Testis (tissue), 3 donors: Measurements from ENCODE around the gene SUCLG2. TPM values are rescaled to one million over a fixed set of nuclear protein-coding genes. Genes with fewer than 3 reads are reported as not detected.

Source experiments
- DNase-seq: peaks from one replicate; pipeline ENCODE4 v3.0.0-alpha.2; 2019
- H3K27ac ChIP-seq, 2 donors: fragments of 200-600 bp; sonication (generic); one replicate each; pipeline ENCODE4 v1.5.1; 2019
- H3K27me3 ChIP-seq: fragments of 200-600 bp; sonication (generic); one replicate; pipeline ENCODE4 v1.5.1; 2019
- H3K36me3 ChIP-seq: fragments of 200-600 bp; sonication (generic); one replicate; pipeline ENCODE4 v1.5.1; 2017; ENCODE audit warnings: low read depth; ENCODE audit errors: missing control alignments
- H3K4me1 ChIP-seq: fragments of 200-600 bp; sonication (generic); one replicate; pipeline ENCODE4 v1.5.1; 2019
- H3K4me3 ChIP-seq, 2 donors: fragments of 200-600 bp; sonication (generic); one replicate each; pipeline ENCODE4 v1.5.1; 2017 to 2019
- H3K9me3 ChIP-seq: fragments of 200-600 bp; sonication (generic); one replicate; pipeline ENCODE4 v1.5.1; 2017
- POLR2A ChIP-seq: fragments of 450-650 bp; IDR thresholded peaks from one replicate; pipeline ENCODE4 v1.6.1; 2017; ENCODE audit warnings: antibody characterized with exemption, mild to moderate bottlenecking, moderate library complexity
- WGBS, 2 donors: methylation state at CpG; one replicate each; pipeline ENCODE4 v1.1.5; 2018; 5-methylcytosine and 5-hydroxymethylcytosine counted together
- intact Hi-C: fragments of 100-400 bp; cut with DNase I; formaldehyde crosslinking; loops from one replicate; pipeline ENCODE4 v1.15.1; 2023; ENCODE audit warnings: low total_unique reads
- polyA plus RNA-seq: library from polyadenylated mRNA; stranded (reverse); fragments of 350-450 nt; fragmentation: Illumina TruSeq; extraction: RNeasy Lipid Tissue Mini Kit (QIAGEN cat#74804); gene quantifications from one replicate; pipeline ENCODE4 v1.2.3, GENCODE V29; 2014; ENCODE audit warnings: low read depth, low replicate concordance; ENCODE audit not compliant: insufficient read depth
- total RNA-seq, 2 donors: library from RNA; depleted of rRNA; stranded (reverse); fragments of >200 nt; gene quantifications; one replicate each; pipeline ENCODE4 v1.2.3, GENCODE V29; 2016
- TF ChIP-seq, protein P1 (sequence below), 3 experiments: fragments of 450-650 bp in 2 of 3; fragments of 200-600 bp in 1 of 3; sonication (generic) in 1 of 3; IDR thresholded peaks; one replicate each; pipeline ENCODE4 v1.5.1; 2016 to 2019; ENCODE audit warnings: antibody characterized with exemption in 3 of 3, mild to moderate bottlenecking in 2 of 3, moderate library complexity in 1 of 3

The SUCLG2 gene
- total and polyA plus RNA-seq, 3 donors from 2014 or later, result 18.0 to 28.7 (median 23.8) TPM

DNA sequence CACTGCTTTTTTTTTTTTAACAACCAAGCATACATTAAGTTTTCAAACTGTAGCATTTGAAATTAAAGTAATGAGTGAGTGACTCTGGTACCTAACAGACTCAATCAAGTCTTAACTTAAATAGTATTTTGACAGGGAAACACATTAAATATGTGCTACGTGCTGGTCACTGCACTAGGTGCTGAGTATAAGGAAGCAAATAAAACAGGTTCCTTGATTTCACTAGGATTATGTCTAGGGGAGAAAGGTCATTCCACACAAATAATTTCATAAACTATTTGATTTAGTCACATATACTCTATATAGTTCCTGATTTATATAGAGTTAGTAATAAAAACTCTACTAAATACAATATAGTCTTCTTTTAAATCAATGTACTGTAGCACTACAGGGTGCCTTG, 89.4 kb downstream of the SUCLG2 start:
- no peaks in the 10 kb centered on the region for H3K36me3 ChIP-seq
- H3K4me1 ChIP-seq, result no peaks in the 10 kb centered on the region
- no peak for TF ChIP-seq POLR2A
- TF ChIP-seq, protein P1, sequence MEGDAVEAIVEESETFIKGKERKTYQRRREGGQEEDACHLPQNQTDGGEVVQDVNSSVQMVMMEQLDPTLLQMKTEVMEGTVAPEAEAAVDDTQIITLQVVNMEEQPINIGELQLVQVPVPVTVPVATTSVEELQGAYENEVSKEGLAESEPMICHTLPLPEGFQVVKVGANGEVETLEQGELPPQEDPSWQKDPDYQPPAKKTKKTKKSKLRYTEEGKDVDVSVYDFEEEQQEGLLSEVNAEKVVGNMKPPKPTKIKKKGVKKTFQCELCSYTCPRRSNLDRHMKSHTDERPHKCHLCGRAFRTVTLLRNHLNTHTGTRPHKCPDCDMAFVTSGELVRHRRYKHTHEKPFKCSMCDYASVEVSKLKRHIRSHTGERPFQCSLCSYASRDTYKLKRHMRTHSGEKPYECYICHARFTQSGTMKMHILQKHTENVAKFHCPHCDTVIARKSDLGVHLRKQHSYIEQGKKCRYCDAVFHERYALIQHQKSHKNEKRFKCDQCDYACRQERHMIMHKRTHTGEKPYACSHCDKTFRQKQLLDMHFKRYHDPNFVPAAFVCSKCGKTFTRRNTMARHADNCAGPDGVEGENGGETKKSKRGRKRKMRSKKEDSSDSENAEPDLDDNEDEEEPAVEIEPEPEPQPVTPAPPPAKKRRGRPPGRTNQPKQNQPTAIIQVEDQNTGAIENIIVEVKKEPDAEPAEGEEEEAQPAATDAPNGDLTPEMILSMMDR (IDR thresholded peaks at IDR 0.05), result no peak
- intact Hi-C loops, result no loop called here
- H3K9me3 ChIP-seq, result no peaks in the 10 kb centered on the region
- DNase-seq, result no peak
- no peak overlapping the region for H3K27ac ChIP-seq
- no peaks in the 10 kb centered on the region for H3K27me3 ChIP-seq
- no peak overlapping the region for H3K4me3 ChIP-seq
- 93% methylated on average over 1 of the region's 1 CpG for WGBS, 2 donors

DNA sequence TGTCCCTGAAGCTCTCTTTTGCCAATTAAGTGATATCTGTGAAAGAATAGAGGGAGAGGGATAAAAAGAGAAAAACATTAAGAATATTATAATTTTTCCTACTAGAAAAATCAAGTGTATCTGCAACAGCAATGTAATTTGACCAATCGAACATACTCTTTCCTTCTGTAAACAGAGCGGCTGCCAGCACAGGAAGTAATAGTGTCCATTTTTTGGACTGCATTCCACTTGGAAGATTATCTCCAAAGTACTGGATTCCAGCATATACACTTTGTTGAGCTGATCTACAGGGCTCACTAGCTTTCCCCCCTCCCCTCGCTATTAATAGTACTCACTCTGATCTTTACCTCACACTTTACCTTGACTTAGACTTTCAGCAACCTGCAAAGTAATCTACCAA, 90.4 kb downstream of the SUCLG2 start:
- no peaks in the 10 kb centered on the region for H3K36me3 ChIP-seq
- 84 to 85% methylated on average over 3 of the region's 3 CpGs for WGBS, 2 donors
- H3K4me1 ChIP-seq, result no peaks in the 10 kb centered on the region
- H3K4me3 ChIP-seq, result no peak overlapping the region
- no peak for DNase-seq
- no peaks in the 10 kb centered on the region for H3K27me3 ChIP-seq
- no peaks in the 10 kb centered on the region for H3K9me3 ChIP-seq
- H3K27ac ChIP-seq, result no peak overlapping the region
- TF ChIP-seq POLR2A, result no peak
- TF ChIP-seq, protein P1 (IDR thresholded peaks at IDR 0.05), result no peak
- intact Hi-C loops, result no loop called here

DNA sequence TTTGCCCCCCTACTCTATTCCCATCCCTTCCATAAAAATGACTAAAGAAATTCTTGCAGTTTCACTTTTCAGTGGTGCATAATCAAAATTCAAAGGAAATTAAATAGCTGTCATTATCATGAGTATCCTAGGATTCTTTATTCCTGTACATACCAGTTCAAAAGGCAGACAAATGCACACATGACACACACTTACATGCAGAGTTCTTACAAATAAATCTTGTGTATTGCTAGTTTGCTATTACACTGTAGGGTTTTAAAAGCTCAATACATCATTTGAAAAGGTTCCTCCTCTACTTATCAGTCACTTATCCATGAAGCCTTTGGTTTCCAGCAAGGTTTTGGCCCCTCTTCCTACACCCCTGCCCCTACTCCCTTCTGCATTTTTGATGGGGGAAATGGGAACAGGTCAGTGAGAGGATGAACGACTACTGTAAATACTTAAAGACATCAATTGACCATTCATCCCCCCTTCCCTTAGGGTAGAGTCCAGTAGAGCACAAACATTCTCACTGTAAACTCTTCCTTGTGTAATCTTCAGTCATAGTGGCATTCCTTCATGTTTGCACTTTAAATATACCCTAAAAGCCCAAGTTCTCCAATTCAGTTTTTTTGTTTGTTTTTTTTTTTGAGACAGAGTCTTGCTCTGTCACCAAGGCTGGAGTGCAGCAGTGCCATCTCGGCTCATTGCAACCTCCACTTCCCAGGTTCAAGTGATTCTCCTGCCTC, 92.6 kb downstream of the SUCLG2 start:
- Histone ChIP-seq H3K4me1 (no peaks in the 10 kb centered on the region), H3K27me3 (no peaks in the 10 kb centered on the region), H3K27ac (no peak overlapping the region), H3K9me3 (no peaks in the 10 kb centered on the region), H3K36me3 (no peaks in the 10 kb centered on the region), H3K4me3 (no peak overlapping the region)
- intact Hi-C loops, result no loop called here
- TF ChIP-seq, protein P1 (IDR thresholded peaks at IDR 0.05), result no peak
- no peak for TF ChIP-seq POLR2A
- 67 to 97% methylated on average over 2 of the region's 2 CpGs for WGBS, 2 donors
- no peak for DNase-seq

DNA sequence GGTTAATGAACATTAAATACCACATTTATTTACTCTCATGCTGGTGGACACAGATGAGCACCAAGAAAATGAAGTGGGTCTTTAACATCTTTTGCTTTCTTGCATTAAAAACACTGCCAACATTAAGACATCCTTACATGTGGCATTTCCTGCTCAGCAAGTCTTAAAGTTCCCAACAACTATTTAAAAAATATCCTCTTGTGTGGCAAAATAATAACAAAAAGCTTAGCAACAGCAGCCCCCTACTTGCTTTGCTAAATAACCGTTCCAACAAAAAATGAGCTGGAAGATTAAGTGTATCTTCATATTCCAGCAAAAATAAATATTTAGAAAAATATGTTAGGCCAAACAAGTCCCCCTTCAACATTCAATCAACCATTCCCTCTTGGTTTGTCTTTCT, 93.1 kb downstream of the SUCLG2 start:
- TF ChIP-seq POLR2A, result no peak
- TF ChIP-seq, protein P1 (IDR thresholded peaks at IDR 0.05), result no peak
- intact Hi-C loops, result no loop called here
- H3K27me3 ChIP-seq, result no peaks in the 10 kb centered on the region
- no peak overlapping the region for H3K4me3 ChIP-seq
- WGBS, 2 donors, result 0 to 62% methylated on average over 1 of the region's 1 CpG
- DNase-seq, result no peak
- no peaks in the 10 kb centered on the region for H3K4me1 ChIP-seq
- H3K9me3 ChIP-seq, result no peaks in the 10 kb centered on the region
- no peaks in the 10 kb centered on the region for H3K36me3 ChIP-seq
- no peak overlapping the region for H3K27ac ChIP-seq

DNA sequence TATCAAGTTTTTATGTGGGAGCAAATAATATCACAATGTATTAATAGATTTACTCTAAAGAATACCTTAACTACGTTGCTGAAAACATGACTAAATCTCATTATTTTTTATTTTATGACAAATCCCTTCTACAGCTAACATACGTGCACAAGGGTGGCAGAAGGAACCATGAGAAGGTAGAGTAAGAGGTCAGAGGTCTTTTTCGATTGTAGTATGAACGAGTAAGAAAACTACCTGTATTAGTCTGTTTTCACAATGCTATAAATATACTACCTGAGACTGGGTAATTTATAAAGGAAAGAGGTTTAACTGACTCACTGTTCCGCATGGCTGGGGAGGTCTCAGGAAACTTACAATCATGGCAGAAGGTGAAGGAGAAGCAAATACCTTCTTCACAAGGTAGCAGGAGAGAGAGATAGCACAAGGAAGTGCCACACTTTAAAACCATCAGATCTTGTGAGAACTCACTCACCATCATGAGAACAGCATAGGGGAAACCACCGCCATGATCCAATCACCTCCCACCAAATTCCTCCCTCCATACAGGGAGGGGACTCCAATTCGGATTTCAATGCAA, 95.3 kb downstream of the SUCLG2 start:
- WGBS, 2 donors, result 88 to 92% methylated on average over 7 of the region's 7 CpGs
- no peaks in the 10 kb centered on the region for H3K27me3 ChIP-seq
- no peak overlapping the region for H3K4me3 ChIP-seq
- intact Hi-C loops, result no loop called here
- no peak overlapping the region for H3K27ac ChIP-seq
- DNase-seq, result no peak
- no peak for TF ChIP-seq POLR2A
- TF ChIP-seq, protein P1 (IDR thresholded peaks at IDR 0.05), result no peak
- H3K4me1 ChIP-seq, result no peaks in the 10 kb centered on the region
- H3K9me3 ChIP-seq, result no peaks in the 10 kb centered on the region
- no peaks in the 10 kb centered on the region for H3K36me3 ChIP-seq
